HepG2 (cell line): ENCODE results near the gene ARFGAP3. TPM values are rescaled to one million over a fixed set of nuclear protein-coding genes. Genes with fewer than 3 reads are reported as not detected.

Experiments used
- ATAC-seq: fragments of 200-7000 bp; cut with Tn5 transposase; 3 replicates; pipeline ENCODE4 v1.9.1; 2020; ENCODE audit warnings: mild to moderate bottlenecking, moderate library complexity
- BruUV-seq: library from RNA; stranded (reverse); fragments of 400-500 nt; replicated peaks from 2 replicates; lab custom pipeline; 2021; lab: Mats Ljungman, UMichigan
- CTCF ChIA-PET: fragments of 300-600 bp; formaldehyde crosslinking; extraction: SDS; loops from one replicate; lab custom pipeline; 2021; ENCODE audit warnings: low total read pairs, inconsistent platforms, low intra/inter-chr PET ratio; lab: Yijun Ruan, JAX
- POLR2A ChIA-PET: fragments of 350-600 bp; sonication (Branson Sonifier 250); formaldehyde crosslinking; loops from one replicate; lab custom pipeline; 2020; ENCODE audit warnings: antibody characterized with exemption, inconsistent platforms; lab: Yijun Ruan, JAX
- DNase-seq: peaks from one replicate; pipeline ENCODE4 v3.0.0-alpha.2; 2015; ENCODE audit warnings: low spot score
- FAIRE-seq: peaks from 3 replicates; lab custom pipeline; 2011; peaks lifted over from hg19 to GRCh38; lab: Jason Lieb, UNC
- H2AFZ ChIP-seq: one replicate; pipeline ENCODE4 v1.6.1; 2011; ENCODE audit warnings: low read length, inconsistent platforms
- H3K27ac ChIP-seq: fragments of 300-600 bp; 3 replicates; pipeline ENCODE4 v1.8.0; 2011; ENCODE audit warnings: mixed run types, mild to moderate bottlenecking, mixed read lengths, low read length, inconsistent platforms; ENCODE audit not compliant: insufficient read depth; ENCODE audit errors: extremely low read length
- H3K27me3 ChIP-seq, 2 experiments: fragments of 200-600 bp in 1 of 2; 2 replicates in 1 of 2; 3 replicates in 1 of 2; pipeline versions ENCODE4 v1.6.0 to v1.8.0; 2011; ENCODE audit warnings: low read length in 2 of 2, mild to moderate bottlenecking in 2 of 2, moderate library complexity in 2 of 2, inconsistent platforms in 1 of 2; ENCODE audit not compliant: insufficient read depth in 2 of 2, control insufficient read depth in 1 of 2
- H3K36me3 ChIP-seq, 2 experiments: fragments of 200-600 bp in 1 of 2; replicated peaks in 1 of 2; 2 replicates in 1 of 2; 3 replicates in 1 of 2; pipeline versions ENCODE4 v1.5.1 to v1.8.0; 2011; ENCODE audit warnings: low read length in 2 of 2, inconsistent platforms in 1 of 2; ENCODE audit not compliant: insufficient read depth in 2 of 2, control insufficient read depth in 1 of 2
- H3K4me1 ChIP-seq: 2 replicates; pipeline ENCODE4 v1.5.1; 2012; ENCODE audit warnings: low read length, inconsistent platforms; ENCODE audit not compliant: insufficient read depth
- H3K4me2 ChIP-seq: 2 replicates; pipeline ENCODE4 v1.6.0; 2011; ENCODE audit warnings: low read depth, low read length, inconsistent platforms
- H3K4me3 ChIP-seq, 3 experiments: fragments of 200-600 bp in 1 of 3; sonication (generic), shearing (Covaris generic) in 1 of 3; replicated peaks in 1 of 3; 2 replicates each; pipeline ENCODE4 v1.5.1; 2011 to 2016; ENCODE audit warnings: low read length in 3 of 3, inconsistent platforms in 2 of 3, low read depth in 2 of 3, mild to moderate bottlenecking in 2 of 3, control low read depth in 1 of 3, mixed read lengths in 1 of 3; ENCODE audit not compliant: insufficient read depth in 1 of 3
- H3K79me2 ChIP-seq: one replicate; pipeline ENCODE4 v1.6.1; 2011; ENCODE audit warnings: low read length, inconsistent platforms; ENCODE audit not compliant: insufficient read depth
- H3K9ac ChIP-seq: 2 replicates; pipeline ENCODE4 v1.6.0; 2011; ENCODE audit warnings: mild to moderate bottlenecking, low read depth, low read length, inconsistent platforms; ENCODE audit not compliant: insufficient read depth
- H3K9me3 ChIP-seq: 2 replicates; pipeline ENCODE4 v1.5.1; 2012; ENCODE audit warnings: mild to moderate bottlenecking, low read length
- H4K20me1 ChIP-seq: 2 replicates; pipeline ENCODE4 v1.6.0; 2011; ENCODE audit warnings: inconsistent platforms, mild to moderate bottlenecking, low read length, moderate library complexity; ENCODE audit not compliant: insufficient read depth
- PRDM10 ChIP-seq: sonication (generic); formaldehyde crosslinking; IDR thresholded peaks from 2 replicates; pipeline ENCODE4 v1.4.0; 2020; ENCODE audit warnings: low read depth, missing genetic modification reagents
- ZNF274 ChIP-seq: sonication (generic); formaldehyde crosslinking; IDR thresholded peaks from 2 replicates; pipeline ENCODE4 v1.5.1; 2020; ENCODE audit warnings: mild to moderate bottlenecking, missing genetic modification reagents
- ZNF687 ChIP-seq: sonication (generic); formaldehyde crosslinking; IDR thresholded peaks from 2 replicates; pipeline ENCODE4 v1.5.1; 2020; ENCODE audit warnings: mild to moderate bottlenecking, missing genetic modification reagents, moderate library complexity
- ZNF883 ChIP-seq: sonication (generic); formaldehyde crosslinking; IDR thresholded peaks from 2 replicates; pipeline ENCODE4 v1.5.1; 2020; ENCODE audit warnings: mild to moderate bottlenecking, missing genetic modification reagents; ENCODE audit errors: not compliant biosample characterization
- WGBS: methylation state at CpG from one replicate; pipeline ENCODE4 v1.1.6; 2017; ENCODE audit warnings: low lambda C conversion rate; 5-methylcytosine and 5-hydroxymethylcytosine counted together
- in situ Hi-C: cut with HindIII; loops from 2 replicates; pipeline ENCODE4 v1.10.0; 2017; ENCODE audit warnings: low pct_unique_long_range_greater_than_20kb; ENCODE audit not compliant: extremely low pct_ligation_motif_present
- intact Hi-C: fragments of 100-400 bp; cut with micrococcal nuclease; formaldehyde crosslinking; loops from one replicate; pipeline ENCODE4 v1.10.0; 2022; ENCODE audit not compliant: unreplicated experiment
- polyA plus RNA-seq, 8 experiments: library from polyadenylated mRNA; depleted of rRNA in 3 of 8; stranded (reverse) in 7 of 8; unstranded in 1 of 8; fragments of >200 nt; fragmentation: Illumina TruSeq in 4 of 8; extraction: Trizol in 4 of 8; gene quantifications; 2 replicates each; pipeline versions ENCODE4 v1.2.1 to v1.2.3, GENCODE V29; 2011 to 2016; ENCODE audit warnings: low read depth in 4 of 8, missing spikeins in 1 of 8, mixed read lengths in 1 of 8; ENCODE audit not compliant: insufficient read depth in 1 of 8
- total RNA-seq, 5 experiments: library from RNA; depleted of rRNA; stranded (reverse); fragments of >200 nt; fragmentation: Illumina TruSeq; extraction: Trizol; gene quantifications; 2 replicates each; pipeline ENCODE4 v1.2.3, GENCODE V29; 2016; ENCODE audit warnings: low read depth in 1 of 5

Gene ARFGAP3
- total and polyA plus RNA-seq, 2 of the 13 experiments (the other 11 are each of a cell fraction or from before 2014, with no cell fraction given), result 41.7 to 61.6 TPM

GRCh38 chr22:42764895-42765363, 92.1 kb downstream of the ARFGAP3 start:
- H3K27me3 ChIP-seq, result peaks cover 2 to 16% of the 10 kb centered on the region in 2 experiments; a peak in 3 of 5 replicates
- H3K4me1 ChIP-seq, result peaks cover 44% of the 10 kb centered on the region
- WGBS, result 14% methylated on average over 7 of the region's 11 CpGs
- no TSS peak for BruUV-seq
- intact Hi-C loops (no loop called here), in situ Hi-C loops (no loop called here)
- no peak; the same call in none of the 3 replicates for ATAC-seq
- H3K79me2 ChIP-seq, result no peaks in the 10 kb centered on the region
- no peak overlapping the region for H3K27ac ChIP-seq
- peak; percentile 46 for TF ChIP-seq ZNF883 (CRISPR knock-in tag)
- no peak for TF ChIP-seq PRDM10 (CRISPR knock-in tag)
- TF ChIP-seq ZNF687, result peak; percentile 63
- 0 out of 2 replicates have a peak, but pooled peaks have one; percentile 36 for TF ChIP-seq ZNF274 (CRISPR knock-in tag)
- DNase-seq, result no peak
- H2AFZ ChIP-seq, result peak overlapping the region; percentile 25
- no peak for FAIRE-seq
- peak overlapping the region; percentile 39; the same call in 1 of the 2 replicates for H3K9ac ChIP-seq
- ChIA-PET CTCF (no interaction called here), POLR2A (interaction anchor here (0.9 kb wide), 1 partner anchor 150 kb away, joined by 4 read pairs; the partner anchor contains the start of gene POLDIP3)
- H3K9me3 ChIP-seq, result no peaks in the 10 kb centered on the region
- peak overlapping the region; percentile 64 for H3K4me2 ChIP-seq
- H4K20me1 ChIP-seq, result no peaks in the 10 kb centered on the region
- H3K36me3 ChIP-seq, result no peaks in the 10 kb centered on the region
- H3K4me3 ChIP-seq, result peak overlapping the region; percentile 13 to 63 (median 21); a peak in 5 of 6 replicates
